Uterus (tissue), 2 donors: ENCODE measurements around the gene DAP3.

ENCODE experiments used
- POLR2A ChIP-seq, 2 donors: fragments of 450-650 bp; IDR thresholded peaks; one replicate each; pipeline ENCODE4 v1.6.1; 2016; ENCODE audit warnings: antibody characterized with exemption in 2 of 2, mild to moderate bottlenecking in 1 of 2, moderate library complexity in 1 of 2
- TF ChIP-seq, protein P1 (sequence below), 4 experiments: fragments of 200-600 bp in 2 of 4; fragments of 450-650 bp in 2 of 4; sonication (generic) in 2 of 4; IDR thresholded peaks; one replicate each; pipeline ENCODE4 v1.5.1; 2016 to 2019; ENCODE audit warnings: antibody characterized with exemption in 4 of 4, mild to moderate bottlenecking in 2 of 4, moderate library complexity in 1 of 4

DNA sequence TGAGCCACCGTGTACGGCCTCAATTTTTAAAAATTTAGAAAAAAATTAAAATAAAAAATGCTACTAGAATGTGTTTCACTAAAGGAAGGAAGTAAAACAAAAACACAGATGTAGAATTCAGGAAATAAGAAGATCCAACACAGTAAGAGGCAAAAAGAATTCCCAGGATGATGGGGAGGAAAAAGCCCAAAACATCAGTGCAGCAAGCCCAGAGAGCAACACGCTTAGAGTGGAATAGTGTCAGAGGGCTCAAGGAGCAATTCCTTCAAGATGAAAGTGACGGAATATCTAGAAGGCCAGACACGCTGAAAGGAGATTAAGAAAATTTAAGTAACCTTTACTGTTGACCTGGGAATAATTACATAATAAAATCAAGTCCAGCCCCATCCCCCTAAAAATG is 80.4 kb downstream of the DAP3 start:
- TF ChIP-seq, protein P1, sequence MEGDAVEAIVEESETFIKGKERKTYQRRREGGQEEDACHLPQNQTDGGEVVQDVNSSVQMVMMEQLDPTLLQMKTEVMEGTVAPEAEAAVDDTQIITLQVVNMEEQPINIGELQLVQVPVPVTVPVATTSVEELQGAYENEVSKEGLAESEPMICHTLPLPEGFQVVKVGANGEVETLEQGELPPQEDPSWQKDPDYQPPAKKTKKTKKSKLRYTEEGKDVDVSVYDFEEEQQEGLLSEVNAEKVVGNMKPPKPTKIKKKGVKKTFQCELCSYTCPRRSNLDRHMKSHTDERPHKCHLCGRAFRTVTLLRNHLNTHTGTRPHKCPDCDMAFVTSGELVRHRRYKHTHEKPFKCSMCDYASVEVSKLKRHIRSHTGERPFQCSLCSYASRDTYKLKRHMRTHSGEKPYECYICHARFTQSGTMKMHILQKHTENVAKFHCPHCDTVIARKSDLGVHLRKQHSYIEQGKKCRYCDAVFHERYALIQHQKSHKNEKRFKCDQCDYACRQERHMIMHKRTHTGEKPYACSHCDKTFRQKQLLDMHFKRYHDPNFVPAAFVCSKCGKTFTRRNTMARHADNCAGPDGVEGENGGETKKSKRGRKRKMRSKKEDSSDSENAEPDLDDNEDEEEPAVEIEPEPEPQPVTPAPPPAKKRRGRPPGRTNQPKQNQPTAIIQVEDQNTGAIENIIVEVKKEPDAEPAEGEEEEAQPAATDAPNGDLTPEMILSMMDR (IDR thresholded peaks at IDR 0.05), result no peak
- no peak for TF ChIP-seq POLR2A (IDR thresholded peaks at IDR 0.05)
